H1 (cell line): ENCODE results near the gene ZNF385C. TPM values are rescaled to one million over a fixed set of nuclear protein-coding genes. Genes with fewer than 3 reads are reported as not detected.
A peak's percentile ranks its signal among the peaks of the same experiment; 100 is the strongest.

Experiments used
- CTCF ChIA-PET: fragments of 300-600 bp; sonication (Branson Sonifier 250); formaldehyde crosslinking; loops from one replicate; lab custom pipeline; 2021; ENCODE audit not compliant: partially characterized antibody; lab: Charles Lee
- POLR2A ChIA-PET: fragments of 300-600 bp; sonication (Branson Sonifier 250); formaldehyde crosslinking; loops from one replicate; lab custom pipeline; 2021; ENCODE audit warnings: inconsistent platforms; ENCODE audit not compliant: partially characterized antibody; lab: Charles Lee
- DNase-seq, 2 experiments: peaks; one replicate each; pipeline versions ENCODE4 v3.0.0 to v3.0.0-alpha.2; 2010 to 2022; ENCODE audit warnings: low spot score in 2 of 2, low read depth in 1 of 2, mixed read lengths in 1 of 2
- FAIRE-seq: peaks from 2 replicates; lab custom pipeline; 2011; peaks lifted over from hg19 to GRCh38; lab: Jason Lieb, UNC
- H2AFZ ChIP-seq: 2 replicates; pipeline ENCODE4 v1.8.1; 2012; ENCODE audit warnings: low read length, inconsistent platforms
- H2AK5ac ChIP-seq: 2 replicates; pipeline ENCODE4 v1.6.1; 2013; ENCODE audit warnings: low read depth, low read length
- H2BK120ac ChIP-seq: replicated peaks from 2 replicates; pipeline ENCODE3; 2013; ENCODE audit warnings: low read depth, low read length, inconsistent platforms
- H2BK12ac ChIP-seq: 2 replicates; pipeline ENCODE4 v1.6.1; 2013; ENCODE audit warnings: low read depth, low read length
- H2BK15ac ChIP-seq: 2 replicates; pipeline ENCODE4 v1.6.1; 2013; ENCODE audit warnings: low read length
- H2BK20ac ChIP-seq: 2 replicates; pipeline ENCODE4 v1.6.1; 2013; ENCODE audit warnings: low read length
- H2BK5ac ChIP-seq: 2 replicates; pipeline ENCODE4 v1.6.1; 2013; ENCODE audit warnings: low read depth, low read length
- H3K14ac ChIP-seq: 2 replicates; pipeline ENCODE4 v1.6.1; 2013; ENCODE audit warnings: inconsistent platforms; ENCODE audit not compliant: insufficient read length
- H3K18ac ChIP-seq: 2 replicates; pipeline ENCODE4 v1.6.1; 2013; ENCODE audit warnings: low read length; ENCODE audit errors: extremely low read depth
- H3K23ac ChIP-seq: 2 replicates; pipeline ENCODE4 v1.6.1; 2013; ENCODE audit warnings: inconsistent platforms; ENCODE audit not compliant: insufficient read length
- H3K23me2 ChIP-seq: 2 replicates; pipeline ENCODE4 v1.6.1; 2013; ENCODE audit warnings: low read depth, low read length
- H3K27ac ChIP-seq: 2 replicates; pipeline ENCODE4 v1.6.1; 2011; ENCODE audit warnings: low read depth, low read length, inconsistent platforms
- H3K27me3 ChIP-seq, 4 experiments: replicated peaks in 1 of 4; 1 replicate in 1 of 4; 2 replicates in 3 of 4; pipeline versions ENCODE4 v1.6.1 to v1.8.1; 2011 to 2013; ENCODE audit warnings: low read length in 3 of 4, mild to moderate bottlenecking in 3 of 4, inconsistent platforms in 2 of 4, mixed read lengths in 2 of 4, moderate library complexity in 1 of 4; ENCODE audit not compliant: control insufficient read depth in 3 of 4, insufficient read depth in 3 of 4; ENCODE audit errors: extremely low read depth in 1 of 4
- H3K36me3 ChIP-seq, 4 experiments: 2 replicates each; pipeline versions ENCODE4 v1.6.1 to v1.8.1; 2011 to 2013; ENCODE audit warnings: mild to moderate bottlenecking in 4 of 4, low read length in 3 of 4, moderate library complexity in 2 of 4, control low read depth in 1 of 4, inconsistent platforms in 1 of 4; ENCODE audit not compliant: insufficient read depth in 4 of 4, control insufficient read depth in 2 of 4
- H3K4ac ChIP-seq: replicated peaks from 2 replicates; pipeline ENCODE3; 2013; ENCODE audit warnings: low read length, low read depth, mixed read lengths, inconsistent platforms; ENCODE audit not compliant: insufficient read length
- H3K4me1 ChIP-seq, 4 experiments: replicated peaks in 1 of 4; 1 replicate in 1 of 4; 2 replicates in 3 of 4; pipeline versions ENCODE4 v1.6.1 to v1.8.1; 2011 to 2013; ENCODE audit warnings: low read length in 3 of 4, inconsistent platforms in 2 of 4, mixed read lengths in 1 of 4; ENCODE audit not compliant: insufficient read depth in 4 of 4, control insufficient read depth in 3 of 4
- H3K4me2 ChIP-seq, 2 experiments: 2 replicates each; pipeline versions ENCODE4 v1.6.1 to v1.8.1; 2011 to 2013; ENCODE audit warnings: low read depth in 2 of 2, low read length in 2 of 2, control low read depth in 1 of 2, inconsistent platforms in 1 of 2, mild to moderate bottlenecking in 1 of 2; ENCODE audit not compliant: insufficient read depth in 1 of 2
- H3K4me3 ChIP-seq, 4 experiments: fragments of 200-600, 300-600 bp in 1 of 4; sonication (generic), shearing (Covaris generic), sonication (Bioruptor Twin) in 1 of 4; 2 replicates each; pipeline versions ENCODE4 v1.5.1 to v1.8.1; 2011 to 2016; ENCODE audit warnings: low read length in 4 of 4, low read depth in 3 of 4, control low read depth in 2 of 4, inconsistent platforms in 2 of 4, mild to moderate bottlenecking in 2 of 4, mixed read lengths in 1 of 4, moderate library complexity in 1 of 4; ENCODE audit not compliant: insufficient read depth in 2 of 4; ENCODE audit errors: extremely low read depth in 1 of 4
- H3K56ac ChIP-seq: replicated peaks from 2 replicates; pipeline ENCODE3; 2013; ENCODE audit warnings: low read depth, mild to moderate bottlenecking, mixed read lengths, low read length, inconsistent platforms; ENCODE audit not compliant: insufficient read length
- H3K79me1 ChIP-seq: 2 replicates; pipeline ENCODE4 v1.6.1; 2013; ENCODE audit warnings: low read depth, low read length, control low read depth
- H3K79me2 ChIP-seq, 2 experiments: 2 replicates each; pipeline versions ENCODE4 v1.6.1 to v1.8.1; 2012 to 2013; ENCODE audit warnings: low read length in 2 of 2, mild to moderate bottlenecking in 2 of 2, inconsistent platforms in 1 of 2; ENCODE audit not compliant: insufficient read depth in 2 of 2, control insufficient read depth in 1 of 2
- H3K9ac ChIP-seq, 4 experiments: replicated peaks in 1 of 4; 1 replicate in 1 of 4; 2 replicates in 3 of 4; pipeline versions ENCODE4 v1.6.1 to v1.8.1; 2011 to 2013; ENCODE audit warnings: low read depth in 3 of 4, low read length in 3 of 4, control low read depth in 2 of 4, mild to moderate bottlenecking in 2 of 4, moderate library complexity in 2 of 4, inconsistent platforms in 1 of 4; ENCODE audit errors: extremely low read depth in 1 of 4
- H3K9me3 ChIP-seq, 2 experiments: 2 replicates each; pipeline versions ENCODE4 v1.6.1 to v1.8.1; 2012 to 2013; ENCODE audit warnings: mild to moderate bottlenecking in 2 of 2, moderate library complexity in 2 of 2, control low read depth in 1 of 2, inconsistent platforms in 1 of 2, low read depth in 1 of 2, low read length in 1 of 2, mixed read lengths in 1 of 2; ENCODE audit not compliant: insufficient read depth in 2 of 2
- H4K20me1 ChIP-seq, 2 experiments: replicated peaks in 1 of 2; 2 replicates each; pipeline versions ENCODE3 to v1.8.1; 2011 to 2013; ENCODE audit warnings: inconsistent platforms in 2 of 2, low read length in 2 of 2, mild to moderate bottlenecking in 1 of 2; ENCODE audit not compliant: insufficient read depth in 2 of 2, control insufficient read depth in 1 of 2
- H4K5ac ChIP-seq: 2 replicates; pipeline ENCODE4 v1.6.1; 2013; ENCODE audit warnings: low read length, low read depth, mixed read lengths, inconsistent platforms; ENCODE audit not compliant: insufficient read length
- H4K8ac ChIP-seq: 2 replicates; pipeline ENCODE4 v1.8.0; 2013; ENCODE audit warnings: mild to moderate bottlenecking, moderate library complexity, low read length, inconsistent platforms; ENCODE audit not compliant: insufficient read depth; ENCODE audit errors: extremely low read depth
- H4K91ac ChIP-seq: replicated peaks from 2 replicates; pipeline ENCODE3; 2013; ENCODE audit warnings: low read length, mixed read lengths, inconsistent platforms; ENCODE audit not compliant: insufficient read length
- BACH1 ChIP-seq: IDR thresholded peaks from 2 replicates; pipeline ENCODE4 v1.6.1; 2012; ENCODE audit warnings: low read length, improper control_type of control experiment
- GTF2F1 ChIP-seq: IDR thresholded peaks from 2 replicates; pipeline ENCODE4 v1.6.1; 2012; ENCODE audit warnings: low read depth, low read length, improper control_type of control experiment, borderline replicate concordance
- HDAC2 ChIP-seq, 2 experiments: fragments of 300-600 bp in 1 of 2; sonication (generic) in 1 of 2; IDR thresholded peaks; 2 replicates each; pipeline ENCODE4 v1.6.1; 2011 to 2012; ENCODE audit warnings: low read depth in 2 of 2, low read length in 2 of 2, mild to moderate bottlenecking in 2 of 2, moderate library complexity in 2 of 2, borderline replicate concordance in 1 of 2, inconsistent platforms in 1 of 2
- NANOG ChIP-seq: IDR thresholded peaks from 2 replicates; pipeline ENCODE4 v1.6.1; 2011; ENCODE audit warnings: low read length, low read depth, mild to moderate bottlenecking, inconsistent platforms; ENCODE audit not compliant: insufficient read depth, poor library complexity, severe bottlenecking
- NRF1 ChIP-seq: IDR thresholded peaks from 2 replicates; pipeline ENCODE4 v1.6.1; 2011; ENCODE audit warnings: mild to moderate bottlenecking, low read depth, low read length, improper control_type of control experiment
- PHF8 ChIP-seq: fragments of 200-600 bp; sonication (generic); conservative IDR thresholded peaks from 2 replicates; pipeline ENCODE4 v1.7.1; 2012; ENCODE audit warnings: low read depth, mild to moderate bottlenecking, inconsistent platforms, low read length, moderate library complexity
- POU5F1 ChIP-seq: IDR thresholded peaks from 2 replicates; pipeline ENCODE4 v1.6.1; 2011; ENCODE audit warnings: low read depth, mild to moderate bottlenecking, low read length, moderate library complexity
- WGBS, 2 experiments: shearing (Covaris generic) in 1 of 2; methylation state at CpG; one replicate each; pipeline versions ENCODE4 v1.1.6 to v1.1.7; 2013 to 2015; ENCODE audit warnings: low lambda C conversion rate in 2 of 2, mixed read lengths in 2 of 2, inconsistent platforms in 1 of 2, low coverage in 1 of 2, missing lambda C conversion rate in 1 of 2; ENCODE audit not compliant: insufficient replicate concordance in 2 of 2, insufficient coverage in 1 of 2, insufficient read length in 1 of 2; ENCODE audit errors: extremely low coverage in 1 of 2, missing lambda C conversion rate in 1 of 2; 5-methylcytosine and 5-hydroxymethylcytosine counted together
- polyA plus RNA-seq, 7 experiments: library from polyadenylated mRNA; depleted of rRNA in 3 of 7; stranded (reverse) in 5 of 7; unstranded in 2 of 7; fragments of >200 nt in 5 of 7; fragments of 200-250 nt in 2 of 7; gene quantifications; 1 replicate in 5 of 7; 2 replicates in 1 of 7; 4 replicates in 1 of 7; pipeline versions ENCODE4 v1.2.1 to v1.2.3, GENCODE V29; 2011 to 2013; ENCODE audit warnings: missing spikeins in 2 of 7, mixed read lengths in 2 of 7
- total RNA-seq: library from RNA; stranded (reverse); fragmentation: NEBNext Ultra II Directional; extraction: Animal tissue kit (Norgen Biotek cat#: 25700); gene quantifications from 2 replicates; pipeline ENCODE4 v1.2.1, GENCODE V29; 2021
- TF ChIP-seq, protein P1 (sequence below), 3 experiments: IDR thresholded peaks; 1 replicate in 2 of 3; 2 replicates in 1 of 3; pipeline versions ENCODE4 v1.5.1 to v1.6.1; 2011; ENCODE audit warnings: low read length in 3 of 3, mild to moderate bottlenecking in 3 of 3, inconsistent platforms in 2 of 3, low read depth in 1 of 3, moderate library complexity in 1 of 3; ENCODE audit not compliant: insufficient read depth in 1 of 3; ENCODE audit errors: control extremely low read depth in 1 of 3

The ZNF385C gene
- total and polyA plus RNA-seq, 2 of the 8 experiments (the other 6 are each of a cell fraction or from before 2014, with no cell fraction given) = 3.9 to 6.1 TPM

DNA sequence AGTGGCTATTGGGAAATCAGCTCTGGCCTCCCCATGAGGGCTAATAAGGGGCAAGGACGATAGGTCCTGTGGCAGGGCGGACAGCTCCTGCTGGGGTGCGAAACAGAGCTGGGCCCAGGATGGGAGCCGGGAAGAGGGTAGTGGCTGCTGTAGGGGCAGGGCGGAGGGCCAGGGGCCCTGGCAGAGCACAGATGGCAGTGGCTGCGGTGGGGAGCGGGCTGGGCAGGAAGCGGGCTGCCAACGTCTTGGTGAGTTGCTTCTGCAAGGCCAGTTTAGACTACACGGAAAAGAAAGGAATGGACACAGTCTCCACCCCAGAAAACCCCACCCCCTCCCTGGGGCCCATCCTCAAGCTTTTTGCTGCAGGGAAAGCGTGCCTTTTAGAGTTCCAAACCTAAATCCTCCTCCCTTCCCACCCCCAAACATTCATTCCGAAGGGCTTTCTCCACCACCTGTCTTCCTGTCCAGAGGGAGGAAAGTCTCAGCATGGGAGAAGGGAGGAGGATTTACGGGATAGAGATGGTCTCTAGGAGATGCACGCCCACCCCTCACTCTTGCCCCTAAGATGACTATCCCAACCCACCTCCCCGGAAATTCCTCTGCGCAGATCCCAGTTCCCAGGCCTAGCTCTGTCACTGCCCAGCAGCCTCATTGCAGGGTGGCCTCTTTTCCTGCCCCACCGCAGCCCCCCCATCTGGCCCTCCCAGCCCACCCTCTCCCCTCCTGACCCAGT, 71.2 kb downstream of the ZNF385C start:
- 81% methylated on average over 15 of the region's 17 CpGs; no CpG with 5 or more reads in 1 of the 2 experiments for WGBS, 2 experiments
- Histone ChIP-seq H3K4me2 (peak overlapping the region in 1 of 2 experiments; percentile 1; a peak in 1 of 4 replicates), H2AK5ac (no peak overlapping the region), H3K4me1 (peaks cover 0 to 12% (median 5%) of the 10 kb centered on the region in 4 experiments; a peak in 4 of 7 replicates), H3K9me3 (no peaks in the 10 kb centered on the region), H2BK12ac (no peak overlapping the region; the same call in 1 of the 2 replicates), H2AFZ (no peak overlapping the region), H3K79me2 (no peaks in the 10 kb centered on the region), H2BK5ac (no peak overlapping the region), H3K27me3 (no peaks in the 10 kb centered on the region), H2BK120ac (no peak overlapping the region), H3K23ac (no peak overlapping the region), H2BK20ac (no peak overlapping the region), H4K20me1 (no peaks in the 10 kb centered on the region), H3K23me2 (0 out of 2 replicates have a peak, but pooled peaks cover 2% of the 10 kb centered on the region), H4K8ac (peak overlapping the region; percentile 3; the same call in 1 of the 2 replicates), H4K5ac (no peak overlapping the region), H3K14ac (no peak overlapping the region), H3K4me3 (no peak overlapping the region), H3K79me1 (0 out of 2 replicates have a peak, but pooled peaks cover 2% of the 10 kb centered on the region), H3K4ac (no peak overlapping the region), H3K56ac (no peak overlapping the region), H3K36me3 (peaks cover 10 to 27% (median 15%) of the 10 kb centered on the region in 4 experiments; a peak in 6 of 8 replicates), H4K91ac (no peak overlapping the region), H3K18ac (no peak overlapping the region), H2BK15ac (no peak overlapping the region), H3K27ac (no peak overlapping the region), H3K9ac (peak overlapping the region in 1 of 4 experiments; percentile 39; a peak in 1 of 7 replicates)
- no peak for DNase-seq
- no peak for FAIRE-seq
- CTCF ChIA-PET = interaction anchor here (0.6 to 38.8 kb wide), 18 partner anchors 10 to 257 kb away, joined by 3 to 1084 read pairs (median 6); partner anchors contain the start of genes DHX58, DNAJC7, HSPB9 and KAT2A
- POLR2A ChIA-PET = interaction anchor here (1.1 to 6.0 kb wide), 11 partner anchors 10 to 94 kb away, joined by 3 to 51 read pairs (median 4); partner anchors contain the start of genes DHX58, DNAJC7, HSPB9 and KAT2A
- TF ChIP-seq POU5F1 = no peak
- TF ChIP-seq BACH1 = no peak
- TF ChIP-seq, protein P1, sequence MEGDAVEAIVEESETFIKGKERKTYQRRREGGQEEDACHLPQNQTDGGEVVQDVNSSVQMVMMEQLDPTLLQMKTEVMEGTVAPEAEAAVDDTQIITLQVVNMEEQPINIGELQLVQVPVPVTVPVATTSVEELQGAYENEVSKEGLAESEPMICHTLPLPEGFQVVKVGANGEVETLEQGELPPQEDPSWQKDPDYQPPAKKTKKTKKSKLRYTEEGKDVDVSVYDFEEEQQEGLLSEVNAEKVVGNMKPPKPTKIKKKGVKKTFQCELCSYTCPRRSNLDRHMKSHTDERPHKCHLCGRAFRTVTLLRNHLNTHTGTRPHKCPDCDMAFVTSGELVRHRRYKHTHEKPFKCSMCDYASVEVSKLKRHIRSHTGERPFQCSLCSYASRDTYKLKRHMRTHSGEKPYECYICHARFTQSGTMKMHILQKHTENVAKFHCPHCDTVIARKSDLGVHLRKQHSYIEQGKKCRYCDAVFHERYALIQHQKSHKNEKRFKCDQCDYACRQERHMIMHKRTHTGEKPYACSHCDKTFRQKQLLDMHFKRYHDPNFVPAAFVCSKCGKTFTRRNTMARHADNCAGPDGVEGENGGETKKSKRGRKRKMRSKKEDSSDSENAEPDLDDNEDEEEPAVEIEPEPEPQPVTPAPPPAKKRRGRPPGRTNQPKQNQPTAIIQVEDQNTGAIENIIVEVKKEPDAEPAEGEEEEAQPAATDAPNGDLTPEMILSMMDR (IDR thresholded peaks at IDR 0.05; ENCODE audit: control extremely low read depth in 1 of 3, insufficient read depth in 1 of 3, low read depth in 1 of 3, low read length in 3 of 3) = no peak
- TF ChIP-seq NRF1 = no peak
- TF ChIP-seq GTF2F1 = no peak
- TF ChIP-seq HDAC2 (IDR thresholded peaks at IDR 0.05; ENCODE audit: borderline replicate concordance in 1 of 2, low read depth in 2 of 2, low read length in 2 of 2) = no peak
- TF ChIP-seq NANOG = no peak
- TF ChIP-seq PHF8 = no peak
